ENCODE measurements around the gene TTYH3. TPM values are rescaled to one million over a fixed set of nuclear protein-coding genes. Genes with fewer than 3 reads are reported as not detected.

The TTYH3 gene
- total RNA-seq, 1 experiment from 2014 or later: 25.0 TPM

- Histone ChIP-seq H3K36me3 (ENCODE audit: low read depth, low read length) (no peaks in the 10 kb centered on the region), H4K20me1 (ENCODE audit: low read length) (no peaks in the 10 kb centered on the region), H3K4me3 (ENCODE audit: low read length) (no peak overlapping the region), H3K9me3 (ENCODE audit: low read length) (no peaks in the 10 kb centered on the region), H3K9ac (ENCODE audit: low read length) (no peak overlapping the region), H3F3A (ENCODE audit: low read length, unreplicated experiment) (no peaks in the 10 kb centered on the region), H3K9me2 (replicated peaks; ENCODE audit: low read length) (no peaks in the 10 kb centered on the region), H3K27me3 (ENCODE audit: low read length) (no peaks in the 10 kb centered on the region), H3K27ac (ENCODE audit: low read length) (no peak overlapping the region), H3K79me2 (ENCODE audit: low read length) (no peaks in the 10 kb centered on the region), H3K4me2 (ENCODE audit: low read length) (no peak overlapping the region), H3K4me1 (ENCODE audit: insufficient read depth, low read length) (no peaks in the 10 kb centered on the region), H2AFZ (ENCODE audit: low read length) (no peak overlapping the region)
- ATAC-seq (no peak), DNase-seq (no peak)
- CTCF ChIA-PET: interaction anchor here (0.6 kb wide), 1 partner anchor 94 kb away, joined by 3 read pairs; no protein-coding TSS in a partner anchor
- no TSS peak for BruUV-seq (replicated peaks)
- POLR2A ChIA-PET (ENCODE audit: unreplicated experiment): no interaction called here
- no peak for TF ChIP-seq CTCF (conservative IDR thresholded peaks at IDR 0.05; ENCODE audit: low read depth, low read length)
- TF ChIP-seq EZH2phosphoT487 (IDR thresholded peaks at IDR 0.05; ENCODE audit: borderline replicate concordance, low read length): no peak
- no peak for TF ChIP-seq EZH2 (IDR thresholded peaks at IDR 0.05; ENCODE audit: low read length, unreplicated experiment)
- intact Hi-C loops (cut with micrococcal nuclease): no loop called here
These were observed 76.9 kb downstream of the TTYH3 start for GRCh38 chr7:2708547-2709310.

- no TSS peak for BruUV-seq (replicated peaks)
- ATAC-seq (peak; percentile 89), DNase-seq (peak; percentile 63)
- Histone ChIP-seq H3K4me1 (ENCODE audit: insufficient read depth, low read length) (no peaks in the 10 kb centered on the region), H3K27ac (ENCODE audit: low read length) (no peak overlapping the region), H3K9me2 (replicated peaks; ENCODE audit: low read length) (no peaks in the 10 kb centered on the region), H3K4me3 (ENCODE audit: low read length) (no peak overlapping the region), H3F3A (ENCODE audit: low read length, unreplicated experiment) (no peaks in the 10 kb centered on the region), H3K9me3 (ENCODE audit: low read length) (no peaks in the 10 kb centered on the region), H3K4me2 (ENCODE audit: low read length) (no peak overlapping the region), H3K79me2 (ENCODE audit: low read length) (no peaks in the 10 kb centered on the region), H4K20me1 (ENCODE audit: low read length) (no peaks in the 10 kb centered on the region), H2AFZ (ENCODE audit: low read length) (no peak overlapping the region), H3K36me3 (ENCODE audit: low read depth, low read length) (no peaks in the 10 kb centered on the region), H3K9ac (ENCODE audit: low read length) (no peak overlapping the region), H3K27me3 (ENCODE audit: low read length) (no peaks in the 10 kb centered on the region)
- intact Hi-C loops (cut with micrococcal nuclease): no loop called here
- TF ChIP-seq CTCF (conservative IDR thresholded peaks at IDR 0.05; ENCODE audit: low read depth, low read length) (peak; percentile 85), EZH2phosphoT487 (IDR thresholded peaks at IDR 0.05; ENCODE audit: borderline replicate concordance, low read length) (no peak)
- ChIA-PET CTCF (interaction anchor here (0.5 to 1.5 kb wide), 6 partner anchors 10 to 277 kb away, joined by 3 to 7 read pairs (median 4); no protein-coding TSS in a partner anchor), POLR2A (ENCODE audit: unreplicated experiment) (no interaction called here)
These were observed 77.9 kb downstream of the TTYH3 start for GRCh38 chr7:2709553-2710285.

- Histone ChIP-seq H3K4me3 (ENCODE audit: low read length) (no peak overlapping the region), H3K4me2 (ENCODE audit: low read length) (no peak overlapping the region), H3F3A (ENCODE audit: low read length, unreplicated experiment) (no peaks in the 10 kb centered on the region), H3K9ac (ENCODE audit: low read length) (no peak overlapping the region), H3K4me1 (ENCODE audit: insufficient read depth, low read length) (no peaks in the 10 kb centered on the region), H3K36me3 (ENCODE audit: low read depth, low read length) (no peaks in the 10 kb centered on the region), H3K9me2 (replicated peaks; ENCODE audit: low read length) (no peaks in the 10 kb centered on the region), H3K9me3 (ENCODE audit: low read length) (no peaks in the 10 kb centered on the region), H3K27ac (ENCODE audit: low read length) (no peak overlapping the region), H3K27me3 (ENCODE audit: low read length) (no peaks in the 10 kb centered on the region), H3K79me2 (ENCODE audit: low read length) (no peaks in the 10 kb centered on the region), H4K20me1 (ENCODE audit: low read length) (no peaks in the 10 kb centered on the region), H2AFZ (ENCODE audit: low read length) (no peak overlapping the region)
- ChIA-PET CTCF (interaction anchor here (0.5 to 1.5 kb wide), 4 partner anchors 9 to 278 kb away, joined by 3 to 7 read pairs (median 4); no protein-coding TSS in a partner anchor), POLR2A (ENCODE audit: unreplicated experiment) (no interaction called here)
- intact Hi-C loops (cut with micrococcal nuclease): no loop called here
- no peak for ATAC-seq
- no TSS peak for BruUV-seq (replicated peaks)
- TF ChIP-seq EZH2phosphoT487 (IDR thresholded peaks at IDR 0.05; ENCODE audit: borderline replicate concordance, low read length): no peak
- TF ChIP-seq EZH2 (IDR thresholded peaks at IDR 0.05; ENCODE audit: low read length, unreplicated experiment): no peak
- no peak for TF ChIP-seq CTCF (conservative IDR thresholded peaks at IDR 0.05; ENCODE audit: low read depth, low read length)
- DNase-seq: no peak
These were observed 78.5 kb downstream of the TTYH3 start for GRCh38 chr7:2710286-2710655.
